OCI-LY1 (cell line): Measurements from ENCODE around the gene GPR149.

ENCODE experiments used
- H2AFZ ChIP-seq: fragments of 200-600 bp; sonication (generic), shearing (Covaris generic); 2 replicates; pipeline ENCODE4 v1.6.0; 2014; ENCODE audit warnings: antibody characterized with exemption, mild to moderate bottlenecking, low read length
- H3F3A ChIP-seq: fragments of 200-600 bp; sonication (generic), shearing (Covaris generic); 2 replicates; pipeline ENCODE4 v1.6.0; 2014; ENCODE audit warnings: mild to moderate bottlenecking, antibody characterized with exemption, low read length, moderate library complexity; ENCODE audit not compliant: insufficient read depth
- H3K27ac ChIP-seq: fragments of 200-600 bp; sonication (generic); 2 replicates; pipeline ENCODE4 v1.5.1; 2014; ENCODE audit warnings: low read length, mixed run types, mild to moderate bottlenecking, low read depth; ENCODE audit not compliant: poor library complexity, severe bottlenecking
- H3K27me3 ChIP-seq: fragments of 200-600 bp; sonication (generic); 2 replicates; pipeline ENCODE4 v1.6.0; 2014; ENCODE audit warnings: antibody characterized with exemption, mild to moderate bottlenecking, low read length, moderate library complexity; ENCODE audit not compliant: insufficient read depth
- H3K36me3 ChIP-seq: fragments of 200-600 bp; sonication (generic); 2 replicates; pipeline ENCODE4 v1.6.1; 2014; ENCODE audit warnings: mild to moderate bottlenecking, antibody characterized with exemption, low read length, moderate library complexity, mixed read lengths; ENCODE audit not compliant: insufficient read depth
- H3K4me1 ChIP-seq: fragments of 200-600 bp; sonication (generic); 2 replicates; pipeline ENCODE4 v1.5.1; 2014; ENCODE audit warnings: mild to moderate bottlenecking, low read length, moderate library complexity; ENCODE audit not compliant: insufficient read depth, severe bottlenecking
- H3K4me2 ChIP-seq: fragments of 200-600 bp; sonication (generic), shearing (Covaris generic); 2 replicates; pipeline ENCODE4 v1.6.1; 2014; ENCODE audit warnings: low read length
- H3K4me3 ChIP-seq: fragments of 200-600 bp; sonication (generic); 2 replicates; pipeline ENCODE4 v1.5.1; 2014; ENCODE audit warnings: low read length, low read depth, mild to moderate bottlenecking, mixed read lengths; ENCODE audit not compliant: poor library complexity, severe bottlenecking
- H3K79me2 ChIP-seq: fragments of 200-600 bp; shearing (Covaris generic); 2 replicates; pipeline ENCODE4 v1.6.1; 2016; ENCODE audit warnings: mixed run types, low read length, mixed read lengths; ENCODE audit not compliant: insufficient read depth
- H3K9ac ChIP-seq: fragments of 200-600 bp; sonication (generic), shearing (Covaris generic); 2 replicates; pipeline ENCODE4 v1.6.1; 2014; ENCODE audit warnings: mild to moderate bottlenecking, low read length, mixed read lengths
- H3K9me2 ChIP-seq: fragments of 200-600 bp; sonication (generic), shearing (Covaris generic); 2 replicates; pipeline ENCODE4 v1.6.1; 2014; ENCODE audit warnings: low read depth, mild to moderate bottlenecking, low read length, mixed read lengths
- H3K9me3 ChIP-seq: fragments of 200-600 bp; shearing (Covaris generic); 2 replicates; pipeline ENCODE4 v1.6.1; 2014; ENCODE audit warnings: low read length, mixed read lengths
- H4K20me1 ChIP-seq: fragments of 200-600 bp; sonication (generic), shearing (Covaris generic); 2 replicates; pipeline ENCODE4 v1.6.0; 2016; ENCODE audit warnings: mild to moderate bottlenecking, low read length; ENCODE audit not compliant: insufficient read depth
- CTCF ChIP-seq: fragments of 200-600 bp; sonication (generic), shearing (Covaris generic); IDR thresholded peaks from 2 replicates; pipeline ENCODE4 v1.5.1; 2017; ENCODE audit warnings: mild to moderate bottlenecking, antibody characterized with exemption, low read length, moderate library complexity, mixed read lengths
- EZH2 ChIP-seq: fragments of 200-600 bp; sonication (generic), shearing (Covaris generic); IDR thresholded peaks from 2 replicates; pipeline ENCODE4 v1.8.0; 2017; ENCODE audit warnings: borderline replicate concordance, mixed run types, mild to moderate bottlenecking, antibody characterized with exemption, low read length, moderate library complexity, mixed read lengths

Gene GPR149

GRCh38 chr3:154364849-154365248, 65.1 kb downstream of the GPR149 start:
- no peak overlapping the region for H2AFZ ChIP-seq
- H4K20me1 ChIP-seq, result no peaks in the 10 kb centered on the region
- no peaks in the 10 kb centered on the region; the same call in none of the 2 replicates for H3K27me3 ChIP-seq
- no peak overlapping the region for H3K4me3 ChIP-seq
- no peaks in the 10 kb centered on the region for H3K9me2 ChIP-seq
- no peak overlapping the region for H3K4me2 ChIP-seq
- no peak overlapping the region for H3K9ac ChIP-seq
- TF ChIP-seq EZH2 (no peak), CTCF (no peak)
- H3K9me3 ChIP-seq, result no peaks in the 10 kb centered on the region; the same call in 1 of the 2 replicates
- no peaks in the 10 kb centered on the region for H3F3A ChIP-seq
- H3K36me3 ChIP-seq, result no peaks in the 10 kb centered on the region
- H3K79me2 ChIP-seq, result no peaks in the 10 kb centered on the region
- H3K4me1 ChIP-seq, result no peaks in the 10 kb centered on the region
- no peak overlapping the region for H3K27ac ChIP-seq

- no peak overlapping the region for H3K27ac ChIP-seq
- H2AFZ ChIP-seq, result no peak overlapping the region
- no peaks in the 10 kb centered on the region for H3K36me3 ChIP-seq
- no peak overlapping the region for H3K4me3 ChIP-seq
- no peak overlapping the region for H3K4me2 ChIP-seq
- H3K4me1 ChIP-seq, result no peaks in the 10 kb centered on the region
- H3K27me3 ChIP-seq, result no peaks in the 10 kb centered on the region
- H3K9me3 ChIP-seq, result no peaks in the 10 kb centered on the region; the same call in 1 of the 2 replicates
- no peaks in the 10 kb centered on the region for H3K79me2 ChIP-seq
- H3K9ac ChIP-seq, result no peak overlapping the region
- H3F3A ChIP-seq, result no peaks in the 10 kb centered on the region
- H4K20me1 ChIP-seq, result no peaks in the 10 kb centered on the region
- TF ChIP-seq CTCF (no peak), EZH2 (no peak)
- no peaks in the 10 kb centered on the region for H3K9me2 ChIP-seq
These were observed 68.9 kb downstream of the GPR149 start for GRCh38 chr3:154361099-154361498.

GRCh38 chr3:154356009-154356408, 74.0 kb downstream of the GPR149 start:
- Histone ChIP-seq H3K79me2 (no peaks in the 10 kb centered on the region), H3K9me2 (no peaks in the 10 kb centered on the region), H3K4me3 (no peak overlapping the region), H3K27ac (no peak overlapping the region), H3K9ac (no peak overlapping the region), H3K36me3 (no peaks in the 10 kb centered on the region), H3F3A (no peaks in the 10 kb centered on the region), H3K4me2 (no peak overlapping the region), H2AFZ (no peak overlapping the region), H3K9me3 (no peaks in the 10 kb centered on the region), H4K20me1 (no peaks in the 10 kb centered on the region), H3K4me1 (no peaks in the 10 kb centered on the region), H3K27me3 (no peaks in the 10 kb centered on the region)
- no peak for TF ChIP-seq EZH2
- TF ChIP-seq CTCF, result no peak
